OCI-LY7 (cell line): Measurements from ENCODE around the gene KRT81. TPM values are rescaled to one million over a fixed set of nuclear protein-coding genes. Genes with fewer than 3 reads are reported as not detected.

Experiments
- BruUV-seq: library from RNA; stranded (reverse); fragments of 400-500 nt; replicated peaks from 2 replicates; lab custom pipeline; 2021; lab: Mats Ljungman, UMichigan
- CTCF ChIA-PET: fragments of 300-600 bp; sonication (Branson Sonifier 250); formaldehyde crosslinking; loops from one replicate; lab custom pipeline; 2022; ENCODE audit warnings: antibody characterized with exemption; ENCODE audit not compliant: unreplicated experiment; lab: Charles Lee
- POLR2A ChIA-PET: fragments of 300-600 bp; sonication (Branson Sonifier 250); formaldehyde crosslinking; loops from one replicate; lab custom pipeline; 2022; ENCODE audit warnings: antibody characterized with exemption; lab: Charles Lee
- DNase-seq: peaks from one replicate; pipeline ENCODE4 v3.0.0-alpha.2; 2015; ENCODE audit warnings: low spot score
- H2AFZ ChIP-seq: fragments of 200-600 bp; sonication (generic), shearing (Covaris generic); 2 replicates; pipeline ENCODE4 v1.6.1; 2014; ENCODE audit warnings: mild to moderate bottlenecking, antibody characterized with exemption, low read length, moderate library complexity
- H3K27ac ChIP-seq: fragments of 200-600 bp; sonication (generic); 2 replicates; pipeline ENCODE4 v1.5.1; 2014; ENCODE audit warnings: mixed run types, low read depth, mild to moderate bottlenecking, moderate library complexity, low read length, inconsistent platforms; ENCODE audit not compliant: poor library complexity, severe bottlenecking
- H3K36me3 ChIP-seq: fragments of 200-600 bp; sonication (generic); 2 replicates; pipeline ENCODE4 v1.6.1; 2014; ENCODE audit warnings: mild to moderate bottlenecking, antibody characterized with exemption, low read length, moderate library complexity, mixed read lengths; ENCODE audit not compliant: insufficient read depth
- H3K4me1 ChIP-seq: fragments of 200-600 bp; sonication (generic); 2 replicates; pipeline ENCODE4 v1.5.1; 2014; ENCODE audit warnings: mild to moderate bottlenecking, low read length; ENCODE audit not compliant: insufficient read depth, poor library complexity, severe bottlenecking
- H3K4me2 ChIP-seq: fragments of 200-600 bp; sonication (generic); 2 replicates; pipeline ENCODE4 v1.6.1; 2014; ENCODE audit warnings: mild to moderate bottlenecking, low read length
- H3K4me3 ChIP-seq: fragments of 200-600 bp; sonication (generic); 2 replicates; pipeline ENCODE4 v1.5.1; 2014; ENCODE audit warnings: mild to moderate bottlenecking, low read depth, low read length; ENCODE audit not compliant: poor library complexity, severe bottlenecking
- H3K79me2 ChIP-seq: fragments of 200-600 bp; sonication (generic); 2 replicates; pipeline ENCODE4 v1.6.1; 2016; ENCODE audit warnings: low read depth, mild to moderate bottlenecking, low read length, moderate library complexity, mixed read lengths; ENCODE audit not compliant: insufficient read depth
- H3K9me2 ChIP-seq: fragments of 200-600 bp; sonication (generic); 2 replicates; pipeline ENCODE4 v1.6.1; 2016; ENCODE audit warnings: mild to moderate bottlenecking, low read length, mixed read lengths; ENCODE audit not compliant: insufficient read depth
- H3K9me3 ChIP-seq: fragments of 200-600 bp; sonication (generic); 2 replicates; pipeline ENCODE4 v1.6.1; 2014; ENCODE audit warnings: mild to moderate bottlenecking, mixed run types, low read length, mixed read lengths
- H4K20me1 ChIP-seq: fragments of 200-600 bp; sonication (generic); 2 replicates; pipeline ENCODE4 v1.6.1; 2014; ENCODE audit warnings: mild to moderate bottlenecking, antibody characterized with exemption, low read length, moderate library complexity, mixed read lengths; ENCODE audit not compliant: insufficient read depth
- EZH2phosphoT487 ChIP-seq: fragments of 200-600 bp; sonication (generic); IDR thresholded peaks from 2 replicates; pipeline ENCODE4 v1.6.1; 2018; ENCODE audit warnings: low read depth, borderline replicate concordance, mild to moderate bottlenecking, mixed run types, antibody characterized with exemption, low read length, moderate library complexity, mixed read lengths
- intact Hi-C: fragments of 100-400 bp; cut with micrococcal nuclease; formaldehyde crosslinking; loops from one replicate; pipeline ENCODE4 v1.10.0; 2022; ENCODE audit not compliant: unreplicated experiment
- total RNA-seq, 2 experiments: library from RNA; depleted of rRNA in 1 of 2; stranded (reverse); fragments of >200 nt in 1 of 2; shearing (Covaris generic) in 1 of 2; gene quantifications; 2 replicates each; pipeline ENCODE4 v1.2.3, GENCODE V29; 2014 to 2022
- TF ChIP-seq, protein P1 (sequence below): fragments of 200-600 bp; sonication (generic); conservative IDR thresholded peaks from 2 replicates; pipeline ENCODE4 v1.5.1; 2014; ENCODE audit warnings: mild to moderate bottlenecking, antibody characterized with exemption, low read length, moderate library complexity, mixed read lengths

The KRT81 gene
- total RNA-seq, 2 experiments from 2014 or later: not detected

DNA sequence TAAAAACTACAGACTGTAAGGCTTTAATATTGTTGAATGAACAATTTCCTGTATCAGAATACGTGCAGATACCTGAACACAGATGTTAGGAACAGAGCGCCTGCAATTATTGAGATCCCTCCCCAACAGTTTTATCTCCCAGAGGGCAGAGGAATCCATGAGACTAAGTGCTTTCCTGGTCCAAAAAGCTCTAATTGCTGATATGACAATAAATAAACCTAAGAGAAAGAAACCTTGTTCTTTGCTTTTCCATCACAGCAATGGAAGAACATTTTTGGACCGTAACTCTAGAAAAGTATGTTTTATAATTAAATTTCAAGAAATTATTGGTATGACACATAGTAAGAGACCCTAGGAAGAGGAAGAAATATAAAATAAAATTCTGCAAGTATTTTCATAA, 42.9 kb upstream of the KRT81 start:
- Histone ChIP-seq H3K36me3 (no peaks in the 10 kb centered on the region), H3K27ac (no peak overlapping the region), H4K20me1 (no peaks in the 10 kb centered on the region), H3K4me2 (no peak overlapping the region), H3K4me3 (no peak overlapping the region), H3K9me2 (no peaks in the 10 kb centered on the region), H3K79me2 (no peaks in the 10 kb centered on the region), H2AFZ (no peak overlapping the region), H3K4me1 (no peaks in the 10 kb centered on the region), H3K9me3 (no peaks in the 10 kb centered on the region)
- no TSS peak for BruUV-seq
- CTCF ChIA-PET: no interaction called here
- POLR2A ChIA-PET: interaction anchor here (1.1 kb wide), 1 partner anchor 447 kb away, joined by 3 read pairs; no protein-coding TSS in a partner anchor
- no peak for DNase-seq
- intact Hi-C loops: no loop called here
- TF ChIP-seq, protein P1, sequence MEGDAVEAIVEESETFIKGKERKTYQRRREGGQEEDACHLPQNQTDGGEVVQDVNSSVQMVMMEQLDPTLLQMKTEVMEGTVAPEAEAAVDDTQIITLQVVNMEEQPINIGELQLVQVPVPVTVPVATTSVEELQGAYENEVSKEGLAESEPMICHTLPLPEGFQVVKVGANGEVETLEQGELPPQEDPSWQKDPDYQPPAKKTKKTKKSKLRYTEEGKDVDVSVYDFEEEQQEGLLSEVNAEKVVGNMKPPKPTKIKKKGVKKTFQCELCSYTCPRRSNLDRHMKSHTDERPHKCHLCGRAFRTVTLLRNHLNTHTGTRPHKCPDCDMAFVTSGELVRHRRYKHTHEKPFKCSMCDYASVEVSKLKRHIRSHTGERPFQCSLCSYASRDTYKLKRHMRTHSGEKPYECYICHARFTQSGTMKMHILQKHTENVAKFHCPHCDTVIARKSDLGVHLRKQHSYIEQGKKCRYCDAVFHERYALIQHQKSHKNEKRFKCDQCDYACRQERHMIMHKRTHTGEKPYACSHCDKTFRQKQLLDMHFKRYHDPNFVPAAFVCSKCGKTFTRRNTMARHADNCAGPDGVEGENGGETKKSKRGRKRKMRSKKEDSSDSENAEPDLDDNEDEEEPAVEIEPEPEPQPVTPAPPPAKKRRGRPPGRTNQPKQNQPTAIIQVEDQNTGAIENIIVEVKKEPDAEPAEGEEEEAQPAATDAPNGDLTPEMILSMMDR: no peak
- TF ChIP-seq EZH2phosphoT487: no peak

DNA sequence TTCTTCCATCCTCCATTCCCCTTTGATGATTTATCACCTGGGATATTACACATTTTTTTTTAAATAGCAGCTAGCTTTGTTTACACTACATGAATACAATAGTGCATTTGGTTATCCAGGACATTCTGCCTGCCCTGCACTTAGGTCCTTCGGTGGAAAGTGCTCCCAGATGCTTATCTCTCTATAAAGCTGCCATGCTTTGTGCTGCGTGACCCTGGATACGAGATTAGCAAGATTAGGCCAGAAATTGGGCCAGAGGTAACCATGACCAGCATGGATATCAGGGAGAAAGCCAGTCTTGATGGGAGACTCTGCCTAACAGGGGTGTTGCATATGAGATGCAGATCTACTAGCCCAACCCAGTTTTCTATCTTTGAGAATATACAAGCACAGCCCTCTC, 42.0 kb upstream of the KRT81 start:
- intact Hi-C loops: no loop called here
- H4K20me1 ChIP-seq: no peaks in the 10 kb centered on the region
- no peaks in the 10 kb centered on the region for H3K4me1 ChIP-seq
- POLR2A ChIA-PET: no interaction called here
- no TSS peak for BruUV-seq
- no peaks in the 10 kb centered on the region for H3K9me2 ChIP-seq
- DNase-seq: no peak
- no peak for TF ChIP-seq EZH2phosphoT487
- TF ChIP-seq, protein P1: no peak
- no peak overlapping the region for H3K4me3 ChIP-seq
- no peaks in the 10 kb centered on the region for H3K36me3 ChIP-seq
- H3K79me2 ChIP-seq: no peaks in the 10 kb centered on the region
- CTCF ChIA-PET: no interaction called here
- H3K4me2 ChIP-seq: no peak overlapping the region
- no peak overlapping the region for H3K27ac ChIP-seq
- no peak overlapping the region for H2AFZ ChIP-seq
- H3K9me3 ChIP-seq: no peaks in the 10 kb centered on the region

DNA sequence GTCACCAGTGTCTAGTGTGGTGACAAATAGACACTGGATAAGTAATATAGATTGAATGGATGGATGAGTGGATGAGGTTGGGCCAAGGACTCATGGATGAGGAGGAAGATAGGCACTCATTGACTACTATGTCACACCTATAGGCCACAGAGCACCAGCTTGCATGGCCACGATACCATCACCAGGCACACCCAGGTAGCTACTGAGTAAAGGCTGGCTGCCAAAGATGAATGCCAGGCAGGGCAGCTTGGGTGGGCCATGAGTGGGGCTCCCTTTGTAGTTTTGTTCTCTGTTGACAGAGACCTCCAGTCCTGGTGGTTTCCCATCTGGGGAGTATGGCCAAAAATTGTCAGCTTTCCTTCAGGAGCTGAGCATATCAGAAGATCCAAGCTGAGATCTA, 41.0 kb upstream of the KRT81 start:
- no peaks in the 10 kb centered on the region for H4K20me1 ChIP-seq
- no peak overlapping the region for H2AFZ ChIP-seq
- H3K27ac ChIP-seq: no peak overlapping the region
- no peaks in the 10 kb centered on the region for H3K9me3 ChIP-seq
- peaks cover under 1% of the 10 kb centered on the region for H3K4me1 ChIP-seq
- H3K4me3 ChIP-seq: no peak overlapping the region
- no peak for DNase-seq
- intact Hi-C loops: no loop called here
- H3K79me2 ChIP-seq: no peaks in the 10 kb centered on the region
- ChIA-PET POLR2A (interaction anchor here (0.6 kb wide), 1 partner anchor 334 kb away, joined by 5 read pairs; no protein-coding TSS in a partner anchor), CTCF (interaction anchor here (0.6 kb wide), 1 partner anchor 798 kb away, joined by 3 read pairs; no protein-coding TSS in a partner anchor)
- BruUV-seq: no TSS peak
- no peaks in the 10 kb centered on the region for H3K9me2 ChIP-seq
- no peak overlapping the region for H3K4me2 ChIP-seq
- TF ChIP-seq, protein P1: no peak
- no peak for TF ChIP-seq EZH2phosphoT487
- no peaks in the 10 kb centered on the region for H3K36me3 ChIP-seq
